ENCODE data around the gene ZEB1. TPM values are rescaled to one million over a fixed set of nuclear protein-coding genes. Genes with fewer than 3 reads are reported as not detected.
"Not testable (repeated sequence)": the region's sequence is repeated elsewhere in the genome, so short reads cannot be mapped to it uniquely, and the experiment has no call there.

The ZEB1 gene
- total and polyA plus RNA-seq, 8 donors = 29.9 to 40.8 (median 34.4) TPM

GRCh38 chr10:31554556-31554955, 235.5 kb downstream of the ZEB1 start:
- intact Hi-C loops (cut with DNase I) = no loop called here
- TF ChIP-seq, protein P1, sequence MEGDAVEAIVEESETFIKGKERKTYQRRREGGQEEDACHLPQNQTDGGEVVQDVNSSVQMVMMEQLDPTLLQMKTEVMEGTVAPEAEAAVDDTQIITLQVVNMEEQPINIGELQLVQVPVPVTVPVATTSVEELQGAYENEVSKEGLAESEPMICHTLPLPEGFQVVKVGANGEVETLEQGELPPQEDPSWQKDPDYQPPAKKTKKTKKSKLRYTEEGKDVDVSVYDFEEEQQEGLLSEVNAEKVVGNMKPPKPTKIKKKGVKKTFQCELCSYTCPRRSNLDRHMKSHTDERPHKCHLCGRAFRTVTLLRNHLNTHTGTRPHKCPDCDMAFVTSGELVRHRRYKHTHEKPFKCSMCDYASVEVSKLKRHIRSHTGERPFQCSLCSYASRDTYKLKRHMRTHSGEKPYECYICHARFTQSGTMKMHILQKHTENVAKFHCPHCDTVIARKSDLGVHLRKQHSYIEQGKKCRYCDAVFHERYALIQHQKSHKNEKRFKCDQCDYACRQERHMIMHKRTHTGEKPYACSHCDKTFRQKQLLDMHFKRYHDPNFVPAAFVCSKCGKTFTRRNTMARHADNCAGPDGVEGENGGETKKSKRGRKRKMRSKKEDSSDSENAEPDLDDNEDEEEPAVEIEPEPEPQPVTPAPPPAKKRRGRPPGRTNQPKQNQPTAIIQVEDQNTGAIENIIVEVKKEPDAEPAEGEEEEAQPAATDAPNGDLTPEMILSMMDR (IDR thresholded peaks at IDR 0.05) = no peak

DNA sequence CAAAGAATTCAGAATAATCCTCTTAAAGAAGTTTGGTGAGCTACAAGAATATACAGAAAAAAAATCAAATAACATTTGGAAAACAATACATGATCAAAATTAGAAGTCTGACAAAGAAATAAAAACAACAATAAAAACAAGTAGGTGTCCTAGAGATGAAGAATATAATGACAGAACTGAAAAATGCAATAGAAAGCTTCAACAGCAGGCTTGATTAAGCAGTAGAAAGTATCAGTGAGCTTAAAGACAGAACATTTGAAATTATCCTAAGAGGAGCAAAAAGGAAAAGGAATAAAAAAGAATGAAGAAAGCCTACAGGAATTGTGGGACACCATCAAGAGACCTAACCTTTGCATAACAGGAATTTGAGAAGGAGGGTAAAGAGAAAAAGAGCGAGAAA, 238.8 kb downstream of the ZEB1 start:
- Histone ChIP-seq H3K27me3 (no peaks in the 10 kb centered on the region), H3K27ac (no peak overlapping the region), H3K9me3 (peaks cover 0 to 39% of the 10 kb centered on the region in 2 donors), H3K4me1 (no peaks in the 10 kb centered on the region), H3K36me3 (no peaks in the 10 kb centered on the region), H3K4me3 (no peak overlapping the region)
- DNase-seq (no peak), ATAC-seq (no peak)
- TF ChIP-seq, protein P1 (IDR thresholded peaks at IDR 0.05) = no peak
- intact Hi-C loops (cut with DNase I) = no loop called here

More at GRCh38 chr10:31554556-31554955, 235.5 kb downstream of the ZEB1 start:
- Histone ChIP-seq H3K4me1 (no peaks in the 10 kb centered on the region), H3K4me3 (no peak overlapping the region), H3K27me3 (no peaks in the 10 kb centered on the region), H3K27ac (no peak overlapping the region), H3K36me3 (no peaks in the 10 kb centered on the region), H3K9me3 (peaks cover 0 to 27% of the 10 kb centered on the region in 2 donors)
- no peak for ATAC-seq
- DNase-seq = no peak

DNA sequence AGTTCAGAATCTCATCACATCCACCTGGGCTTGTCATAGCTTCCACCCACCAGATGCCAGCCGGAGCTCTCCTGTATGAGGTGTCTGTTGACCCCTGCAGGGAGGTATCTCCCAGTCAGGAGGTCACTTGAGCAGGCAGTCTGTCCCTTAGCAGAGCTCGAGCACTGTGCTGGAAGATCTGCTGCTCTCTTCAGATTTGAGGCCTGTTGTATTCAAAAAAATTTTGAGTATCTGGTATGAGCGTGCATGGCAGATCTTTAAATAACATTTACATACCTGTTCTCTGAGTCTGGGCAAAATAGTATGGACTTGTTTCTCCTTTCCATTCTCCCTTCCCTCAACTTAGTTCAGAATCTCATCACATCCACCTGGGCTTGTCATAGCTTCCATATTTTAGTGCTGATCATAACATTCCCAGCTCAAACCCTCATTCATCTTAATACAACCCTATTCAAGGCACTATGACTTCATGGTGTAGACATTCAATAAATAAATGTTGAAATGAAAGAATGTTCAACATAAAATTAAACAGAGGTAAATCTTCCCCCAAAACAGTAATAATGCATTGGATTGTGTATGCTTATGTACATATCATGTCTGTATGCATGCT, 249.3 kb downstream of the ZEB1 start:
- H3K27ac ChIP-seq; DNase-seq; ATAC-seq; H3K27me3 ChIP-seq; H3K36me3 ChIP-seq; intact Hi-C loops (cut with DNase I); H3K4me1 ChIP-seq; H3K4me3 ChIP-seq; H3K9me3 ChIP-seq: not testable (repeated sequence)

DNA sequence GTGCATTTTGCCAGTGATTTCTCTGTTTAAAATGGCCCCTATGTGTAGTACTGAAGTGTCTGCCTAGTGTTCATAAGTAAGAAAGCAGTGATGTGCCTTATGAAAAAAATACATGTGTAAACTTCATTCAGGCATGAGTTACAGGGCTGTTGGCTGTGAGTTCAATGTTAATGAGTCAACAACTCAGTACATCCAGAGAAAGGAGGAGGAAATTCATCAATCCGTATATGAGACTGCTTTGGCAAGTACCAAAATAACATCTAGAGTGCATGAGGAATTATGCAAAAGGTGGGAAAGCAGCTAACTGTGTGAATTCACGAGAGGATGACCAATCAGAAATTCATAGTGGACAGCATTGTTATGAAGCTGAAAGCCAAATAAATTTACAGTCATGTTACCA, 255.6 kb downstream of the ZEB1 start:
- Histone ChIP-seq H3K36me3 (no peaks in the 10 kb centered on the region), H3K9me3 (peaks cover 0 to 14% of the 10 kb centered on the region in 2 donors), H3K27me3 (no peaks in the 10 kb centered on the region), H3K27ac (no peak overlapping the region), H3K4me1 (no peaks in the 10 kb centered on the region), H3K4me3 (no peak overlapping the region)
- DNase-seq = no peak
- TF ChIP-seq, protein P1 (IDR thresholded peaks at IDR 0.05) = no peak
- intact Hi-C loops (cut with DNase I) = no loop called here
- ATAC-seq = no peak

DNA sequence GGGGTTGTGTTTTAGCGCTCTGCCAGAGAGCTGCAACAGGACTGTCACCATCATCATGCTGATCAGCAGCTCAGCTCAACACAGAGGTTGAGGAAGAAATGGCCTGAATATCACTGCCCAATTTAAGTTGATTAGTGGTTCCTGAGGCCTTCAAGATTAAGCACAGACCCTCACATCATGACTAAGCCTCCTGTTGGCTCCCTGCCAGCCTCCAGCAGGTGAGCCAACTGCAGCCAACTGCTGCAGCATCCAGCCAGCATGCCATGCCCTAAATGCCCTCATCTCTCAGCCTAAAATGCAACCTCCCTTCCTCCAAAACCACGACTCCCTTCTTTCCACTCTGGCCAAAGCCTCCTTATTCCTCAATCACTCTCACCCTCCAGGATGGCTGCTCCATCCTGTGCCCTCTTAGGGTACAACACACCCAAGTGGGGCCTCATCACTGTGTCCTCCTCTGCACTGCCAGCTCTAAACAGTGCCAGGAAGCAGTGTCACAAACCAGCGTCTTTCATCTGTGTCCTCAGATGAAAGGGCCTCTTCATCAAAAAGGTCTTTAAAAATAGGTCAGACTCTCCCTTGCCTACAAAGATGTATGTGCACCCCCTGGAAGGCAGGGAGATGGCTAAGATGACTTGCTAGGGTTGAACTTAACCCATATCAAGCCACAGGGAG, 259.3 kb downstream of the ZEB1 start:
- H3K4me1 ChIP-seq = peaks cover 0 to 28% of the 10 kb centered on the region in 2 donors
- peaks cover 0 to 10% of the 10 kb centered on the region in 2 donors for H3K9me3 ChIP-seq
- H3K4me3 ChIP-seq = no peak overlapping the region
- no peak overlapping the region for H3K27ac ChIP-seq
- intact Hi-C loops (cut with DNase I) = no loop called here
- TF ChIP-seq, protein P1 (IDR thresholded peaks at IDR 0.05) = no peak
- no peak for DNase-seq
- no peaks in the 10 kb centered on the region for H3K27me3 ChIP-seq
- no peak for ATAC-seq
- H3K36me3 ChIP-seq = no peaks in the 10 kb centered on the region

All from left lung (tissue), 10 donors.